Measurements from ENCODE around the gene SPATA16. TPM values are rescaled to one million over a fixed set of nuclear protein-coding genes. Genes with fewer than 3 reads are reported as not detected.

Gene SPATA16
- total and polyA plus RNA-seq, 11 donors: not detected

DNA sequence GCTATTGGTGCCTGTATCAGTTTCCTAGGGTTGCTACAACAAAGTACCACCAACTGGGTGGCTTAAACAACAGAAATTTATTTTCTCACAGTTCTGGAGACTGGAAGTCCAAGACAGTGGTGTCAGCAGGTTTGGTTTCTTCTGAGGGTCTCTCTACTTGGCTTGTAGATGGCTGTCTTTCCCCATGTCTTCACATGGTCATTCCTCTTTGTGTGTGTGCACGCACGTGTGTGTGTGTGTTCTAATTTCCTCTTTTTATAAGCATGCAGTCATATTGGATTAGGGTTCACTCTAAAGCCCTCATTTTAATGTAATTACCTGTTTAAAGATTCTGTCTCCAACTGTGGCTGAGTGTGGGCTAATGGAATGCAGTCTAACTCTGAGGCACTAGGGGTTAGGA is 182.5 kb downstream of the SPATA16 start:
- no peak for ATAC-seq
- no peak overlapping the region for H3K4me3 ChIP-seq
- H3K36me3 ChIP-seq: no peaks in the 10 kb centered on the region
- H3K9me3 ChIP-seq: no peaks in the 10 kb centered on the region
- TF ChIP-seq POLR2A (IDR thresholded peaks at IDR 0.05) (no peak), CTCF (IDR thresholded peaks at IDR 0.05) (no peak)
- no peaks in the 10 kb centered on the region for H3K27me3 ChIP-seq
- intact Hi-C loops (cut with DNase I): no loop called here
- no peak overlapping the region for H3K27ac ChIP-seq
- 69 to 97% (median 97%) methylated on average over 2 of the region's 2 CpGs for WGBS, 4 donors
- no peaks in the 10 kb centered on the region for H3K4me1 ChIP-seq
- DNase-seq: no peak

DNA sequence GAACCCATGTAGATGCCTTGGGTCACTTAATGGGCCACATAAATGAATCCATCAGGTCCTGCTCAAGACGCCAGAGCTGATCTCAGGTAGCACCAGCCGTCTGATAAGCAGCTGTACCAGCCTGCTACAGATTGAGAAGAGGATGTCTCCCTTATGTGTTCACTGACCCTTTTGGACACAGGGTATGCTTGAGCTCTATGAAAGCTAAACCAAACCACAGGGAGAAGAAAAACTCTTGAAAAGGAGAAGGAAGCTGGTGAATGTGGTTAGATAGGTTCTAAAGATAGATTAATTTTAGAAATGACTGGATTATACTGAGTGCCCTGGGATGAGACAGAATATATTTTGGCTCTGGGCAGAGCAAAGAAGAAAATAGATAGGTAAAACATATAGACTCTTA is 187.5 kb downstream of the SPATA16 start:
- Histone ChIP-seq H3K4me1 (no peaks in the 10 kb centered on the region), H3K4me3 (no peak overlapping the region), H3K27me3 (no peaks in the 10 kb centered on the region), H3K36me3 (no peaks in the 10 kb centered on the region), H3K27ac (no peak overlapping the region), H3K9me3 (no peaks in the 10 kb centered on the region)
- intact Hi-C loops (cut with DNase I): no loop called here
- no peak for DNase-seq
- ATAC-seq: no peak
- 79 to 84% (median 81%) methylated on average over 2 of the region's 2 CpGs for WGBS, 4 donors
- TF ChIP-seq CTCF (IDR thresholded peaks at IDR 0.05): no peak
- no peak for TF ChIP-seq POLR2A (IDR thresholded peaks at IDR 0.05)

GRCh38 chr3:172951511-172951910 is 189.5 kb downstream of the SPATA16 start:
- H3K4me1 ChIP-seq: no peaks in the 10 kb centered on the region
- no peaks in the 10 kb centered on the region for H3K9me3 ChIP-seq
- intact Hi-C loops (cut with DNase I): no loop called here
- DNase-seq (no peak), ATAC-seq (no peak)
- no peaks in the 10 kb centered on the region for H3K27me3 ChIP-seq
- H3K27ac ChIP-seq: no peak overlapping the region
- H3K36me3 ChIP-seq: no peaks in the 10 kb centered on the region
- 21 to 33% (median 27%) methylated on average over 2 of the region's 2 CpGs for WGBS, 4 donors
- TF ChIP-seq POLR2A (IDR thresholded peaks at IDR 0.05) (no peak), CTCF (IDR thresholded peaks at IDR 0.05) (no peak)
- no peak overlapping the region for H3K4me3 ChIP-seq

GRCh38 chr3:172946061-172946460 is 195.0 kb downstream of the SPATA16 start:
- WGBS, 4 donors: 75 to 83% (median 80%) methylated on average over 2 of the region's 2 CpGs
- intact Hi-C loops (cut with DNase I): no loop called here

More at GRCh38 chr3:172946061-172946460, 195.0 kb downstream of the SPATA16 start:
- TF ChIP-seq CTCF (IDR thresholded peaks at IDR 0.05): no peak
- TF ChIP-seq POLR2A (IDR thresholded peaks at IDR 0.05): no peak
- Histone ChIP-seq H3K27me3 (no peaks in the 10 kb centered on the region), H3K4me1 (no peaks in the 10 kb centered on the region), H3K4me3 (no peak overlapping the region), H3K27ac (no peak overlapping the region), H3K9me3 (no peaks in the 10 kb centered on the region), H3K36me3 (no peaks in the 10 kb centered on the region)
- DNase-seq: no peak
- no peak for ATAC-seq
